Eye (tissue), 1 donor: ENCODE measurements around the gene SLC39A2.
"Not testable (repeated sequence)": the region's sequence is repeated elsewhere in the genome, so short reads cannot be mapped to it uniquely, and the experiment has no call there.

Experiments
- DNase-seq: peaks from one replicate; pipeline ENCODE4 v3.0.0-alpha.2; 2015

SLC39A2 gene

GRCh38 chr14:20998674-20999366, at the start of gene SLC39A2:
Gene SLC39A2 (plus strand): TSS chr14:20999293. CDS start chr14:20999447, 154 bp downstream.
- DNase-seq: no peak

- DNase-seq: not testable (repeated sequence)
Observed at GRCh38 chr14:20954736-20955537, 44.2 kb upstream of the SLC39A2 start, which contains the start of gene RNASE2. Gene RNASE2 (plus strand): TSS chr14:20955487. CDS start chr14:20955772, 285 bp downstream.

- DNase-seq: not testable (repeated sequence)
Observed at GRCh38 chr14:20955538-20955873, 43.6 kb upstream of the SLC39A2 start.

GRCh38 chr14:20956376-20956976, 42.6 kb upstream of the SLC39A2 start:
- no peak for DNase-seq

GRCh38 chr14:20958946-20959345, 40.1 kb upstream of the SLC39A2 start:
- not testable (repeated sequence) for DNase-seq

GRCh38 chr14:20969336-20969735, 29.8 kb upstream of the SLC39A2 start:
- no peak for DNase-seq

GRCh38 chr14:20970647-20970982, 28.5 kb upstream of the SLC39A2 start:
- DNase-seq: no peak

- peak; percentile 96 for DNase-seq
Observed at GRCh38 chr14:20970983-20971704, 27.9 kb upstream of the SLC39A2 start.

- no peak for DNase-seq
Observed at GRCh38 chr14:20971705-20972021, 27.4 kb upstream of the SLC39A2 start.

GRCh38 chr14:20973501-20973900, 25.6 kb upstream of the SLC39A2 start:
- DNase-seq: no peak

GRCh38 chr14:20976291-20976690, 22.8 kb upstream of the SLC39A2 start:
- DNase-seq: no peak

GRCh38 chr14:20978687-20979086, 20.4 kb upstream of the SLC39A2 start:
- no peak for DNase-seq

- DNase-seq: no peak
Observed at GRCh38 chr14:20980906-20981305, 18.2 kb upstream of the SLC39A2 start.

- DNase-seq: no peak
Observed at GRCh38 chr14:20982646-20983369, 16.3 kb upstream of the SLC39A2 start.

- not testable (repeated sequence) for DNase-seq
Observed at GRCh38 chr14:20985650-20986049, 13.4 kb upstream of the SLC39A2 start.

- DNase-seq: no peak
Observed at GRCh38 chr14:20986811-20987210, 12.3 kb upstream of the SLC39A2 start.

- DNase-seq: peak; percentile 15
Observed at GRCh38 chr14:20988717-20989470, 10.2 kb upstream of the SLC39A2 start.

- DNase-seq: no peak
Observed at GRCh38 chr14:20989471-20989786, 9.7 kb upstream of the SLC39A2 start.

- DNase-seq: peak; percentile 97
Observed at GRCh38 chr14:20989787-20990600, 9.1 kb upstream of the SLC39A2 start, which contains the start of gene METTL17. Gene METTL17 (plus strand): TSS chr14:20989980. CDS start chr14:20990003, 23 bp downstream.

- no peak for DNase-seq
Observed at GRCh38 chr14:20996521-20996920, 2.6 kb upstream of the SLC39A2 start.

GRCh38 chr14:20997115-20997514, 2.0 kb upstream of the SLC39A2 start:
- no peak for DNase-seq
